Ishikawa (cell line): ENCODE results near the gene VWA8.

Experiments
- CEBPB ChIP-seq: IDR thresholded peaks from 2 replicates; pipeline ENCODE4 v1.6.1; 2012
- CREB1 ChIP-seq: IDR thresholded peaks from 2 replicates; pipeline ENCODE4 v1.6.1; 2012; ENCODE audit warnings: low read depth
- EGR1 ChIP-seq: IDR thresholded peaks from 2 replicates; pipeline ENCODE4 v1.6.1; 2012
- EP300 ChIP-seq: IDR thresholded peaks from 2 replicates; pipeline ENCODE4 v1.6.1; 2012; ENCODE audit warnings: borderline replicate concordance
- FOXM1 ChIP-seq: IDR thresholded peaks from 2 replicates; pipeline ENCODE4 v1.6.1; 2012; ENCODE audit warnings: low read depth, borderline replicate concordance
- NFIC ChIP-seq: IDR thresholded peaks from 2 replicates; pipeline ENCODE4 v1.6.1; 2012
- RAD21 ChIP-seq: IDR thresholded peaks from 2 replicates; pipeline ENCODE4 v1.6.1; 2012; ENCODE audit warnings: low read depth
- TAF1 ChIP-seq: IDR thresholded peaks from 2 replicates; pipeline ENCODE4 v1.6.1; 2012; ENCODE audit warnings: low read depth, mild to moderate bottlenecking
- TCF12 ChIP-seq: IDR thresholded peaks from 2 replicates; pipeline ENCODE4 v1.6.1; 2012; ENCODE audit warnings: low read depth
- TEAD4 ChIP-seq: IDR thresholded peaks from 2 replicates; pipeline ENCODE4 v1.6.1; 2012
- YY1 ChIP-seq: IDR thresholded peaks from 2 replicates; pipeline ENCODE4 v1.6.1; 2012; ENCODE audit warnings: low read depth
- ZBTB7A ChIP-seq: IDR thresholded peaks from 2 replicates; pipeline ENCODE4 v1.6.1; 2012; ENCODE audit warnings: low read depth
- TF ChIP-seq, protein P1 (sequence below): IDR thresholded peaks from 2 replicates; pipeline ENCODE4 v1.6.1; 2012; ENCODE audit warnings: low read depth, mild to moderate bottlenecking
- TF ChIP-seq, protein P2 (sequence below): IDR thresholded peaks from 2 replicates; pipeline ENCODE4 v1.6.1; 2012

DNA sequence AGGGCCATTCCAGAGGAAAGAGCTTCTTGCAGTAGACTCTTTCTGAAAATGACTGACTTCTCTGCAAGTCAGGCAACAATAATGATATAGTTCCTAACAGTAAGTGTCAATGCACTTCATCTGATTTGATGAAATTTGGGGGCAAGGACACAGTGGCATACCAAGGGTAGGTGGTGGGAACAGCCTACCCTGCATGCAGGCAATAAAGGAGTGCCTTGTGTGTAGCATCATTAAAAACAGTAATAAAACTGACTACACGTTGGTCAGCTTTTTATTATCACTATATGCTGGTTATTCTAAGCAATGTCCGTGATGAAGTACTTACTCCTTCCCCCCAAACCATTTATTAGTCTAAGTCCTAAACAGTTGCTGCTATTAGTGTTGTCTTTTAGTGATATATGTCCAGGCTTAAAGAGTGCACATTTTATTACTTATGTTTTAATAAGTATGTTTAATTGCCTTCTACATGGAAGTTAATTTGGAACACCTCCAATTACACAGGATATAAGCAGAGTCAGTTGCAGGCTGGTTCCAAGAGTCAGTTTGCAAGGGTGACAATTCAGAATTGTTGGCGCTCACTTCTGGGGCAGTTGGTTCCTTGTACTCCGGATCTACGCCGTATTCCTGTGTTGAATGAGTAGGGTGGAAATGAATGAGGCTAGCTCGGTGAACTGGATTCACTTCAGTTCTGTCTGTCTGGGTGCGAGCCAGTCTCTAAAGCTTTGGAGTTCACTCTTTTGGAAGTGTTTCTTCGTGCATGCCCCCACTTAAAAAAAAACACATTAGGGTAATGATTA lies 419.6 kb downstream of the VWA8 start:
- TF ChIP-seq EGR1 (no peak), TCF12 (no peak), RAD21 (no peak), TEAD4 (no peak), NFIC (no peak), EP300 (no peak), YY1 (no peak), CEBPB (no peak), CREB1 (no peak), FOXM1 (no peak), ZBTB7A (no peak), TAF1 (no peak)
- TF ChIP-seq, protein P1, sequence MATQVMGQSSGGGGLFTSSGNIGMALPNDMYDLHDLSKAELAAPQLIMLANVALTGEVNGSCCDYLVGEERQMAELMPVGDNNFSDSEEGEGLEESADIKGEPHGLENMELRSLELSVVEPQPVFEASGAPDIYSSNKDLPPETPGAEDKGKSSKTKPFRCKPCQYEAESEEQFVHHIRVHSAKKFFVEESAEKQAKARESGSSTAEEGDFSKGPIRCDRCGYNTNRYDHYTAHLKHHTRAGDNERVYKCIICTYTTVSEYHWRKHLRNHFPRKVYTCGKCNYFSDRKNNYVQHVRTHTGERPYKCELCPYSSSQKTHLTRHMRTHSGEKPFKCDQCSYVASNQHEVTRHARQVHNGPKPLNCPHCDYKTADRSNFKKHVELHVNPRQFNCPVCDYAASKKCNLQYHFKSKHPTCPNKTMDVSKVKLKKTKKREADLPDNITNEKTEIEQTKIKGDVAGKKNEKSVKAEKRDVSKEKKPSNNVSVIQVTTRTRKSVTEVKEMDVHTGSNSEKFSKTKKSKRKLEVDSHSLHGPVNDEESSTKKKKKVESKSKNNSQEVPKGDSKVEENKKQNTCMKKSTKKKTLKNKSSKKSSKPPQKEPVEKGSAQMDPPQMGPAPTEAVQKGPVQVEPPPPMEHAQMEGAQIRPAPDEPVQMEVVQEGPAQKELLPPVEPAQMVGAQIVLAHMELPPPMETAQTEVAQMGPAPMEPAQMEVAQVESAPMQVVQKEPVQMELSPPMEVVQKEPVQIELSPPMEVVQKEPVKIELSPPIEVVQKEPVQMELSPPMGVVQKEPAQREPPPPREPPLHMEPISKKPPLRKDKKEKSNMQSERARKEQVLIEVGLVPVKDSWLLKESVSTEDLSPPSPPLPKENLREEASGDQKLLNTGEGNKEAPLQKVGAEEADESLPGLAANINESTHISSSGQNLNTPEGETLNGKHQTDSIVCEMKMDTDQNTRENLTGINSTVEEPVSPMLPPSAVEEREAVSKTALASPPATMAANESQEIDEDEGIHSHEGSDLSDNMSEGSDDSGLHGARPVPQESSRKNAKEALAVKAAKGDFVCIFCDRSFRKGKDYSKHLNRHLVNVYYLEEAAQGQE, result no peak
- TF ChIP-seq, protein P2, sequence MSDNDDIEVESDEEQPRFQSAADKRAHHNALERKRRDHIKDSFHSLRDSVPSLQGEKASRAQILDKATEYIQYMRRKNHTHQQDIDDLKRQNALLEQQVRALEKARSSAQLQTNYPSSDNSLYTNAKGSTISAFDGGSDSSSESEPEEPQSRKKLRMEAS, result no peak
